DMS114 treated with DMSO at 0.1 percent for 48 hours (cell line): ENCODE measurements around the gene FHIT.
"Not testable (repeated sequence)": the region's sequence is repeated elsewhere in the genome, so short reads cannot be mapped to it uniquely, and the experiment has no call there.

ENCODE experiments used
- DNase-seq: peaks from one replicate; lab custom pipeline; 2025; ENCODE audit not compliant: unreplicated experiment; lab: John Stamatoyannopoulos, UW

Gene FHIT

DNA sequence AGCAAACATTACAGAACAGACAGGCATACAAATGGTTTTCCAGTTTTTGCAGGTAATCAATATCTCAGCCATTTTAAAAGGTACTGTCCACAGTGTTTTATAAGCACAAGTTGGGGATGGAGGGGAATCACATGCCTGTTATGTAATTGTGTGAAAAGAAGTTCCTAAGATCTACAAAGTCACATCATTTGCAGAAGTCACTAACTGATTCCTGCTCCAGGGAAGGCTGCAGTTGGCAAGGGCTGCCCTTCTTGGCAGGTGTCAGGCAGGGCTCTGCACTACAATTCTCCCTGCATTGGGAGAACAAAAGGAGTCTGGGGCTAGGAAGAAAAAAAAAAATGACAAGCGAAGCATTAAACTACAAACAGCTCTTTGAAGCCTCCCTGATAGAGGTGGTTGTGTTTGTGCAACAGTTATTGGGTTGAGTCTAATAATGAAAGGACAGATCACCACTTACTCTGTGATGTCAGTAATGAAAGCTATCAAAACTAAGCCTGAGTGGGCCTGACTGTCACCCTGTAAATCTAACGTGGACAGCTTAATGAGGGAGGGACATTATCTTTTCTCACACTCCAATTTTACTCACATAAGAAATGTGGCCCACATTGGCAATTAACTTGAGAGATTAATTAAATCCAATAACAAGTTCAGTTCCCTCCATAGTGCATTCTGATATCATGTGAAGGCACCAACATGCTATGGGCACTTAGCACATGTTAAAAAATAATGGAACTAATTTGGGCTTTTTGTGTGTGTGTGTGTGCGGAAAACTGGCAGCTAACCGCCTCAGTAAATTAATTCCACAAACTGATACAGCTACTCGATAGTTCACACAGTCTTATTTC, 242.9 kb downstream of the FHIT start:
- DNase-seq, result no peak

DNA sequence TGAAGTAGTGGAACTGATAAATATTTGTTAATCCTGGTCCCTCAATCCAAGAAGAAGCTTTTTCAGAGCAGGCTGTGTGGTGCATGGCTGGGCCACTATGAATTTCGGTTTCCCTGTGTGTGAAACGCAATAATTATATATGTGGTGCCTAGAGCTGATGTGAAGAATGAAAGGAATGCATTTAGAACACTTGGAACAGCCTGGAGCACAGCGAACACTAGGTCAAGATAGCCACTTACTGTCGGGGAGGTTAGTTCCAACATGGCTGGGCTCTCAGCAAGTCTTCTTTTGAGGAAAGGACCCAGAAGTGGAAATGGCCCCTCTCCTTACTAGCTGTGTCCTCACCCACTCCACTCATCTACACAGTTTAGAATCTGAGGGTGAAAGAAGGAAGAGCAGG, 245.7 kb downstream of the FHIT start:
- DNase-seq, result no peak

DNA sequence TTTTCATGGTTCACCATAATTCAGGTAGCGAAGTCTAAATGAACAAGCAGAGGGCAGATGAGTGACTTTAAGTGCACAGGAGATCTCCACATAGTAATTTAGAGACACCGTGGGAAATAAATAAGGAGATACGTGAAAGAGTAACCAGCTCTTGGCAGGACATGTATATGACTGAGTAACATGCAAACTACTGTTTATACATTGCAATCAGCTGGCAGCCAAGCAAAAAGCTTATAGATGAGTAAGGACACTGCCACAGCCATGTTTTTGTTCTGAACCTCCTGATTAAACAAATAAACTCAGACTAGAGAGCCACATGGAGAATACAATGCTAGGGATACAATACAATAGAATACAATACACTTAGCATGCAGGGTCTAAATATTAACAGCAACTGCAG, 252.4 kb downstream of the FHIT start:
- DNase-seq, result no peak

DNA sequence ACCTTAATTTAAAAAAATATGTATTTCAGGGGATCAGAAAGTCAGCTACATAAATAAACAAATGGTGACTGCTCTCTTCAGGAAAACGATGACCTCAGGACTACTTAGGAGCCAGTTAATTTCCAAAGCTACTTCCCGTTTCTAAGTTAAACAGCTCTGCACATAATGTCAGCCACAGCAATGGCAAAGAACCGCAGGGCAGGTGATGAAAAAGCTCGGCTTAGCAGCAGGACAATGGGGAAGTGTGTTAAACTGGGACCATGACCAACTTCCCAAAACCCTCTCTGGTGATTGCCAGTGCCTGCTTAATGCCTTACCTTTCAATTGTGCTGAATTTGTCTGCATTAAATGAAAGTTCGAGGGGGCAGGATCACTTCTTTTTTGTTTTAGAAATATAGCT, 258.9 kb downstream of the FHIT start:
- DNase-seq, result no peak

DNA sequence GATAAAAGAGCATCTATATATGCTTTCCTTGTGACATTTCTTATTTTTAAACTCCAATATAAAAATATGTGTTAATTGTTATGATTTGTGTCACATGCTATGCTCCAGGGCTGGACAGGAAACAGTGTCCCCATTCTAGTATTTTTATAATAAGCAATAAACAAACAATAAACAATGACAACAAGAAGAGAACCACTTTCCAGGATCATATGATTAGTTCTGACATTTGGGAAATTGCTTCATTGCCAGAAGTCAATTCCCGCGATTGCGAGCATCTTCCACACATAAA, 260.9 kb downstream of the FHIT start:
- DNase-seq, result no peak

DNA sequence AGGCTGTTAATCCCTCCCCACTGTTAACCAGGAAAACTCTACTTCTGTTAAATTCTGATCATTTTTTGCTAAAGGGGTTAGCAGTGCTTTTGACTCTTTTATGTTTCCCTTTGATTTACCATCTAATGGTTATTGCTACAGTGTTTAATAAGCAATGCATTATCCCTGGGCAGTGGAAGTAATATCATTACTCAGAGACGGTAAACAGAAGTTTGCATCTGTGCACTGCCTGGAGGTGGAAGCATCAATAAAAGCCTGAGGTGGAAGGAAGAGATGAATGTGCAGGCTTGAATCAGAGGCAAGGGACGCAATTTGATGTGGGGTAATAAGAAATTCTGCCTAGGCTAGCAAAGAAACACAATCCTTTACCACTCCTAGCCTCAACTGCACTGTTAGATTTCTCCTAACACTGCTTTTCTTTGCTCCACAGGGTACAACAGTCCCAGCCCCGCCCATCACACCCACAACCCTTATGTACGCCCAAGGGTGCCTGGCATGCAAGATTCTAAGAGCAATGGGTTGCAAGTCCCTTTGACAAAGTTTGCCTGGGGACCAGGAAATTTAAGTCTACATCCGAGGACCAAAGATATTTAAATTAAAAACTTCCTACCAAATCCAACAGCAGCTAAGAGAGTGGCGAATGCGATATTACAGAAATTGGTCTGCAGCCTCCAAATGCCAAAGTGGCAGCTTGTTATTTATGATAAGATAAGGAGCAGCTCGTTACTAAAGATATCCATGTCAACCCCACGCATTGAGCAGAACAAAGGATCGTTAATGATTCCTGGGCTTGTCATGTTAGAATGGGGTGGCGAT, 261.4 kb downstream of the FHIT start:
- no peak for DNase-seq

DNA sequence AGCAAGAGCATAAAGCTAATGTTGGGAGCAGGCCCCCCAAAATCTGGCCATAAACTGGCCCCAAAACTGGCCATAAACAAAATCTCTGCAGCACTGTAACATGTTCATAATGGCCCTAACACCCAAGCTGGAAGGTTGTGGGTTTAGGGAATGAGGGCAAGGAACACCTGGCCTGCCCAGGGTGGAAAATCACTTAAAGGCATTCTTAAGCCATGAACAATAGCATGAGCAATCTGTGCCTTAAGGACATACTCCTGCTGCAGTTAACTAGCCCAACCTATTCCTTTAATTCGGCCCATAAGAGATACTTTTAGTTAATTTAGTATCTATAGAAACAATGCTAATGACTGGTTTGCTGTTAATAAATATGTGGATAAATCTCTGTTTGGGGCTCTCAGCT, 264.1 kb downstream of the FHIT start:
- not testable (repeated sequence) for DNase-seq

DNA sequence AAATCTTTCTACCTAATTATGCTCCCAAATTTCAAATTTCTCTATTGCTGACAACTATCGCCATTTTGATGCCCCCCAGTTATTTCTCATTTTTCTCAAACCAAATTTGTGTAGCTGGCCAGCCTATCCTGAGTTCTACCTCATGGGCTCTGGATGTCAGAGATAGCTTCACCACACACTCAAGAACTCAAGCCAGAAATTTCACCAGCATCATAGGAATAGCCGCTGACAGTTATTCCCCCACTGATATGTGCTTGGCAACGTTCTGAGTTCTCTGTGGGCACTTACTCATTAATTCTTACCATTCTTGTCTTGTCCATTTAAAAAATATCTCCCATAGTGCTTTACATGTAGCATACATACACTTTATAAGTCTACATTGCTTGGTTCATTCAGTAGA, 264.7 kb downstream of the FHIT start:
- no peak for DNase-seq

DNA sequence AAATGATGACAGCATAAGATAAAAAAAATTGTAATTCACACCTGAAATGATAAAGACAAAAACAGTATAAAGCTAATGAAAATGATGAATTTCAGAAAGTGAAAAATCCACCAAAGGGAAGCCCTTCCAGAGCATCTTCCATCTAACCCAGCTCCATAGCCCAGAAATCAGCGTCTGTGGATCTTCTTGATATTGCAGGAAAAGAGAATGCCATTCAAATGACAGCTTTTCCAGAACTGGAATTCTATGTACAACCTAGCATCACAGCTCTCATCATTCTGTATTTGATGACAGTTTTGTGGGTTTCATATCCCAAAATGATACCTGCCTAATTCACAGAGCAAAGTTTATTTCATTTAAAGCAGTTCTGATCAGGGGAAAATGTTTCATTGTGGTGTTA, 267.3 kb downstream of the FHIT start:
- DNase-seq, result no peak

DNA sequence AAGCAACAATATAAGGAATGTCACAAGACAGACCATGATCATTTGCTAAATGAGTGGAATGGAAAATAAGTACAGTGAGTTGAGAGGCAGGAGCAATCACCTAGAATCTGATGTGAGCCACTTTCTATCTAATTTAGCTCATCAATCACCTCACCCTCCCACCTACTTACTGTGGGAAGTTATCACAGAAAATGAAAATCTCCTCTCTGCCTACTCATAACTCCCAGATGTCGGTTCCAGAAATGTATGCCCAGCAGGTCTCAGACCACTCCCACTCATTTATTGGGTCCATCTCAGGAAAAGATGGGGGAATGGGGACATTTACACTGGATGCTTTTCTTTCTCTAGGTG, 270.9 kb downstream of the FHIT start:
- DNase-seq, result no peak

DNA sequence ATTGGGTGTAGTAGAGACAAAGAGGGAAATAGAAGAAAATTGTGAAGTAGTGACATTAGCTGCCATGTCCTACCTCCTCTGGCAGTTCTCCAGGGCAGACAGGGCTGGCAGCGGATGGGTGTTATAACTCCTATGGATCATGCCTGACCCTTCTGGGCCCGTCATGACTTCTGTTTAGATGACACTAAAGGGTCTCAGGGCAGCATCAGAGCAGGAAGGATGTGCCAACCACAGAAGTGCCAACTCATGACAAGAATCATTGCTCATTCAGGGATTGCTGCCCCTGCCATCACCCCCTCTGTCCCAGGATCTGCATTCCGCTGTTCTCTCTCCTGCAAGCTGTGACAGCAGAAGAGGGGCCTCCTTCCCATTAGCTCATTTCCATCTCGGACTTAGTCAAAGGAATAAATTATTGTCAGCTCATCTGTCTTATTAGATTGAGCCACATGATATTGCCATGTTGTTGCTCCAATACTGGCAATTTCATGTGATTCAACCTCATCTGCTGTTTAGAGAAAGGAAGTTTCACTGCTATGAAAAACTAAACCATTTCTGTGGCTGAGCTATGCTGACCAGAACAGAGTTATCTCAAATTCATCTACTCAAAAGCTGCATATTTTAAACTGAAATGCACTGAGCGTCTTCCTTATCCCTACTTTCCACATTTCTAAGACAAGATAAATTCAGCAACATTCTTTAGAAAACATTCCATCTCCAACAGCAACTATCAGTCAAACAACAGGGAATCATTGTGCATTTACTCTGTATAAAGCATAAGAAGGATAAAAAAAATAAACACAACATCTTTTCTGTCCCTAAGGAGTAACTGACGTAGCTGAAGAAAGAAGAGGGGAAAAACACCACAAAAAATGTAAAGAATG, 271.6 kb downstream of the FHIT start:
- DNase-seq, result no peak

DNA sequence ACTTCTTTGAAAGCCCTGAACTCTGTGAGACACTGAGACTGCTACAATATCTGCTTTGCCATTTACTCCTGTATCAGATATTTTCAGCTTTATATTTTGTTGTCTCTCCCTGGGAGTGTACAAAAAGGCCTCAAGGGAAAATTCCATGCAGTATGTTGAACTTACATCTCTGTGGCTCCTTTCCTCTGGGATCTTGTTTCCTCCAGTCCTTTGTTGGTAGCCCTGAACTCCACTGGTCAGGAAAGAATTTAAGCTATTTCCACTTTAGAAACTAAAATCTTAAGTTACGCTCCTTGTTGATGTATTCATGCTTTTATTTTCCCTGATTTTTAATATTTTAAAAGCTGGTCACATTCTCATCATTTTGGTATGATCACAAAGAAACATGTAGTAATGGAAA, 277.9 kb downstream of the FHIT start:
- no peak for DNase-seq

DNA sequence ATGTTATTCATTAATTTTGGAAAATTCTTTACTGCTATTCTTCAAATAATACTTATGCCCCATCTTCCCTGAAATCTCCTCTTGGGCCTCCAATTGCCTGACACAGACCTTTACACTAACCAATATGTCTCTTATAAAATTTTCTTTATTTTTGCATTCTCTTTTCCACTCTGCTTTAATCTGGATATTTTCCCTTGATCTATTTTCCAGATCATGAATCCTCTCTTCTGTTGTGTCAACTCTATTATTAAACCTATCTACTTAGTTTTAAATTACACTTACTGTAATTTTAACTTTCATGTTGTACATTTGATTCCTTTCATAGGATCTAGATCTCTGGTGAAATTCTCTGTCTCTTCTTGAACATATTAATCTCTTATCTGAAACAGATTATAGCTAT, 278.7 kb downstream of the FHIT start:
- DNase-seq, result no peak

DNA sequence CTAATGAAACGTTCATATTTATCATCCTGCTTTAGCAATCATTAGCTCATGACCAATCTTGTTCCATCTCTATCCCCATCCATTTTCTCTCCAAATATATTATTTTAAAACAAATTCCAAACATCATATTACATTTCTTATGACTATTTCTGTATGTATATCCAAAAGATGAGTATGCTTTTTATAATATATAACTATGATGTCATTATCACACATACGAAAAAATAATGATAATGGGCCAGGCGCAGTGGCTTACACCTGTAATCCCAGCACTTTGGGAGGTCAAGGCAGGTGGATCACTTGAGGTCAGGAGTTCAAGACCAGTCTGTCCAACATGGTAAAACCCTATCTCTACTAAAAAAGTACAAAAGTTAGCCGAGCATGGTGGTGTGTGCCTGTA, 280.4 kb downstream of the FHIT start:
- DNase-seq, result no peak

DNA sequence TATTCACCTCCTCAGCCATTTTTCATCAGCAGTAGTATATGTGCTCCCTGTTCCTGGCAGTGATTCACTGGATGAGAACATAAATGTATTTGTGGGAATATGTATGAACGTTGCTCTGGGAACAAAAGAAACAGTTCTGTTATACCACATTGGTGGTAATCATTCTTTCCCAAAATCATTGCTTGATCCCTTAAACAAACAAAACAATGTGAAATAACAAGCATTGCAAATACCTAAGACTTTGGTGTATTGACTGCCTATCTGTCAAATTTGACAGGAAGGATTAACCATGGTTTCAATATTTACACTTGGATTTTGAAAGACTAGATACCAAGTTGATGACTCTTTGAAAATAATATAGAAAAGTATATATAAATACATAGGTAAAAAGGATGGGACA, 284.1 kb downstream of the FHIT start:
- DNase-seq, result no peak

DNA sequence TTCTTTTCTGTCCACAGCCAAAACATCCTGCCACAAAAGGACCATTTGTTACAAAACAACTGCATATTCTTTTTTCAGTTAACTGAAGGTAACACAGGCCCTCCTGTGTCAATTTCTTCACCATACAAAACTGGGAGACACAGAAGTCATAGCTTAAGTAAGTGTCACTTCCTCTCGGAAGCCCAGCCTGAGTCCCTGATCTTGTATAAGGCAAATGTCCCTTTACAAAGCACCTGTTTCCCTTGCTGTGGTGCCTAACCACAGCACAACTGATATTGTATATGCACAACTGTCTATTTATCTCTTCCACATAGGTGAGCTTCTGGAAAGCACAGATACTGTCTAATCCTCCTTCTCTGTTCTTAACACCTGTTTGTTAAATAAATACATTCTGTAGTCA, 293.7 kb downstream of the FHIT start:
- no peak for DNase-seq

DNA sequence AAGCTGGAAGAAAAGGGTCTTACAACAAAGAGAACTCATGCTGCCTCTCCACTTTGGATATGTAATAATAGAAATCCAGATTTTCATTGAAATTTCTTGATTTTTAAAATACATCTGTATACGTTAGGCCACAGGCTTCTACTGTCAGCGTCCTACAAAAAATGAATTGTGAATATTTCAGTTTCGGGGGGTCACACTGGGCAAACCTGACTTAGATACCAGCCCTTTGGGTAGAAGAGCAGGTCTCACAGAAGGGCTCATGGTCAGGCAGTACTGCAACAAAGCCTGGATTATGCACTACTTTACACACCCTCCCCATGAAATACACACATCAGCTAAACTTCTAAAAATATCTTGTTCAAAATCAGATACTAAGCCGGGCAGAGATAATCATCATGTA, 294.5 kb downstream of the FHIT start:
- DNase-seq, result no peak

DNA sequence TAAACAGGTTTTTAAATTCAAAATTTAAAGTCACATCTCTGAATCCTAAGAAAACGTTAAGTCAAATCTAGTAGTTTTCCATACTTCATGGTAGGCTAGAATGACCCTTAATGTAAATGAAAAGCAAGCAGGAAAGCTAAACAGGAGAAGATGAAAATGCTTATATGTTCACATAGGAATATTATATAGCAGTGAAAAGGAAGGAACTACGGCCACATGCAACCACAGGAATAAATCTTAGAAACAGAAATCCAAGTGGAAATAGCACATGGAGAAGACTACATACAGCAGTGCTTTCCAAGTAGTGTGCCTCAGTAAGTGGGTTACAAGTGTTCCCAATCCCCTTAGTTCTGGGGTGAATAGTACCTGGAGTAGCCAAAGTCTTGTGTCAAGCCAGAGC, 296.2 kb downstream of the FHIT start:
- DNase-seq, result no peak

DNA sequence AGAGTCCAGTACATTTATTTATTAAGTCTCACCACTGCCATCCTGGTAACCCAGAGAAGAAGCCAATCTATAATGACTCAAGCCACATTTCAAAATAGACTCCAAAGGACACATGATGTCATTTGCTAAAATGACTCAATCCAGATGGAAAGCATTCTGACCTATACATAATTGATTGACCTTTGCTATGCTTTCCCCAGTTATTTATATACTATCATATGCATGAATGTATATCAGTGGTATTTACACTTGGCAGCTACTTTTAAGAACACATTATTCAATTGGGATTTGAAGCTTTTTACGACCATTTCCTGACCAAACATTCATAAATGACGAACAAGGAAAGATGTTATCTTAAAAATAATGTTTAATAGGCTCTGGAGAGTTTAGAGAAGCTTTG, 297.2 kb downstream of the FHIT start:
- DNase-seq, result no peak

DNA sequence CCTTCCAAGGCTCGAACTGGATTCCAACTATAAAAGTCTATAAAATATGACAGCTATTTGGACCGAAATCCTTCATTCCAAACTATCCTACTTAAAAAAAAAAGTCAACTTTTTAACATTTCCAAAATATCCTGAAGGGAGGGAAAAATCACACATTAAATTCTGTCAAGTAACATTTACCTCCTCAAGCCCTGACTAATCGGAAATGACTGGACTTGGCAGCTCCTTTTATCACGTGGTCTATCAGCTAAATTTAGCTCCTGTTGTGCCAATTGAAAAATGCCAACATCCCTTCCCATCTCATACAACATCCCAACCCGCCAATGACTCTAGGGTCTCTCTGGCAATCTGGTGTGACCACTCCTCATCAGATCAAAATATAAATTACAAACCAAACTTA, 297.9 kb downstream of the FHIT start:
- no peak for DNase-seq

DNA sequence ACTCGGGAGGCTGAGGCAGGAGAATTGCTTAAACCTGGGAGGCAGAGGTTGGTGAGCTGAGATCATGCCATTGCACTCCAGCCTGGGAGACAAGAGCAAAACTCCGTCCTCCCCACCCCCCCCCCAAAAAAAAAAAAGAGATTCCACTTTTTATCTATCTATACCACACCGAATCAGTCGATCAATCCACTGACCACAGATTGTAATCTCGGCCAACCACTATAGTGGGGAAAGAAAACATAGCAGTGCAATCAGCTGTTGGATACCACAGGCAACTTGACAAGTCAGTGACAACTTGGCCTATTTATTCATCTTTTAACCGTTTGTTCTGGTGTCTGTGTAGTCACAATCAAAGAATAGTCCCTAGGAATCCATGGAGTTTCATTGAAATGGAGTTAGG, 299.2 kb downstream of the FHIT start:
- no peak for DNase-seq

DNA sequence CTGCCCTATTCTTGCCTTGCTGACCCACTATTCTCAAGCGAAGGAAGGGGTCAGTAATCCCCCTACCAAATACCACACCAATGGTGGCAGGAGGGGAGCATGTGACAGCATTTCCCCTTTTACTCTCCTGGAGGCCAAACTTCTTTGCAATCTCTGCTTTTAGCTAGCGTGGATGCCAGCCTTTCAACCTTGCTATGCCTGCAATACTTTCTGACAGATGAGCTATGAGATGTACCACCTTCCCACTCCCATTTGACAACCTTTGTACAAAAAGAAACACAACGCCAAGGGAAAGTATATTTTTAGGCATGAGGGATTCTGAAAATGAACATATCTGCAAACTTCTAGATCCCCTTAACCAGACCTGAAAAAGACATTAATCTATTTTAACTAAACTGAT, 302.1 kb downstream of the FHIT start:
- no peak for DNase-seq
